HEK293 (cell line): ENCODE results near the gene CD69.

Experiments
- CTCF ChIA-PET: fragments of 350-600 bp; formaldehyde crosslinking; extraction: SDS; loops from one replicate; lab custom pipeline; 2021; ENCODE audit warnings: antibody characterized with exemption; lab: Yijun Ruan, JAX
- POLR2A ChIA-PET: fragments of 300-600 bp; formaldehyde crosslinking; extraction: SDS; loops from one replicate; lab custom pipeline; 2020; ENCODE audit warnings: antibody characterized with exemption, inconsistent platforms; lab: Yijun Ruan, JAX
- H3K27ac ChIP-seq: fragments of 200-500 bp; sonication (Bioruptor generic); 2 replicates; pipeline ENCODE4 v1.5.1; 2014; ENCODE audit warnings: low read depth, low read length, control low read depth, inconsistent platforms; ENCODE audit errors: extremely low read depth
- H3K36me3 ChIP-seq, 2 experiments: fragments of 200-500 bp in 1 of 2; sonication (Bioruptor generic) in 1 of 2; 1 replicate in 1 of 2; 2 replicates in 1 of 2; pipeline ENCODE4 v1.5.1; 2014 to 2017; ENCODE audit warnings: inconsistent platforms in 2 of 2, low read length in 2 of 2; ENCODE audit not compliant: control insufficient read depth in 2 of 2, insufficient read depth in 1 of 2
- H3K4me1 ChIP-seq: fragments of 200-500 bp; sonication (Bioruptor generic); 2 replicates; pipeline ENCODE4 v1.5.1; 2014; ENCODE audit warnings: mild to moderate bottlenecking, low read length, inconsistent platforms; ENCODE audit not compliant: control insufficient read depth, insufficient read depth
- H3K4me3 ChIP-seq: 2 replicates; pipeline ENCODE4 v1.5.1; 2011; ENCODE audit warnings: low read depth, mild to moderate bottlenecking, control low read depth, low read length, moderate library complexity
- H3K9me3 ChIP-seq: fragments of 200-500 bp; sonication (Bioruptor generic); 2 replicates; pipeline ENCODE4 v1.5.1; 2014; ENCODE audit warnings: low read depth, low read length, inconsistent platforms; ENCODE audit not compliant: control insufficient read depth, insufficient read depth
- AEBP2 ChIP-seq: fragments of 450-650 bp; formaldehyde crosslinking; IDR thresholded peaks from 2 replicates; pipeline ENCODE4 v1.5.1; 2016; ENCODE audit warnings: missing biosample characterization, missing genetic modification characterization, borderline replicate concordance
- BCL11B ChIP-seq: fragments of 450-650 bp; formaldehyde crosslinking; IDR thresholded peaks from 2 replicates; pipeline ENCODE4 v1.5.1; 2016; ENCODE audit warnings: low read depth, missing biosample characterization, missing genetic modification characterization
- BCL6B ChIP-seq: fragments of 450-650 bp; formaldehyde crosslinking; IDR thresholded peaks from 2 replicates; pipeline ENCODE4 v1.5.1; 2017; ENCODE audit warnings: missing biosample characterization, missing genetic modification characterization
- HOXD13 ChIP-seq: sonication (generic); formaldehyde crosslinking; IDR thresholded peaks from 2 replicates; pipeline ENCODE4 v1.8.0; 2022; ENCODE audit warnings: missing genetic modification reagents, borderline replicate concordance
- KLF9 ChIP-seq: fragments of 450-650 bp; formaldehyde crosslinking; IDR thresholded peaks from 2 replicates; pipeline ENCODE4 v1.5.1; 2016; ENCODE audit warnings: missing biosample characterization, missing genetic modification characterization, low read depth
- SETDB1 ChIP-seq: IDR thresholded peaks from one replicate; pipeline ENCODE4 v1.6.1; 2017; ENCODE audit warnings: mild to moderate bottlenecking, low read length, moderate library complexity, mixed read lengths; ENCODE audit not compliant: insufficient read length
- TCF7L2 ChIP-seq: IDR thresholded peaks from 2 replicates; pipeline ENCODE4 v1.6.1; 2011; ENCODE audit warnings: low read depth, mild to moderate bottlenecking, inconsistent platforms, low read length, moderate library complexity, borderline replicate concordance
- ZFP69B ChIP-seq: fragments of 450-650 bp; formaldehyde crosslinking; IDR thresholded peaks from 2 replicates; pipeline ENCODE4 v1.5.1; 2016; ENCODE audit warnings: missing biosample characterization, missing genetic modification characterization
- ZNF112 ChIP-seq: fragments of 450-650 bp; formaldehyde crosslinking; IDR thresholded peaks from 2 replicates; pipeline ENCODE4 v1.5.0; 2017; ENCODE audit warnings: missing biosample characterization, missing genetic modification characterization
- ZNF169 ChIP-seq: fragments of 450-650 bp; formaldehyde crosslinking; IDR thresholded peaks from 2 replicates; pipeline ENCODE4 v1.5.1; 2016; ENCODE audit warnings: missing biosample characterization, missing genetic modification characterization
- ZNF19 ChIP-seq: fragments of 450-650 bp; formaldehyde crosslinking; IDR thresholded peaks from 2 replicates; pipeline ENCODE4; 2016; ENCODE audit warnings: missing biosample characterization, missing genetic modification characterization, low read depth
- ZNF280D ChIP-seq: fragments of 450-650 bp; formaldehyde crosslinking; IDR thresholded peaks from 2 replicates; pipeline ENCODE4 v1.5.1; 2016; ENCODE audit warnings: missing biosample characterization, missing genetic modification characterization
- ZNF335 ChIP-seq: fragments of 450-650 bp; formaldehyde crosslinking; conservative IDR thresholded peaks from 2 replicates; pipeline ENCODE4 v1.5.1; 2016; ENCODE audit warnings: missing biosample characterization, missing genetic modification characterization
- ZNF544 ChIP-seq: fragments of 450-650 bp; formaldehyde crosslinking; IDR thresholded peaks from 2 replicates; pipeline ENCODE4 v1.5.0; 2017; ENCODE audit warnings: missing biosample characterization, missing genetic modification characterization
- ZNF561 ChIP-seq: fragments of 450-650 bp; IDR thresholded peaks from 2 replicates; pipeline ENCODE4 v1.5.1; 2018; ENCODE audit warnings: missing biosample characterization, missing genetic modification characterization, borderline replicate concordance
- ZNF629 ChIP-seq: fragments of 450-650 bp; formaldehyde crosslinking; IDR thresholded peaks from 2 replicates; pipeline ENCODE4 v1.5.1; 2017; ENCODE audit warnings: missing biosample characterization, missing genetic modification characterization
- ZNF692 ChIP-seq: fragments of 450-650 bp; formaldehyde crosslinking; IDR thresholded peaks from 2 replicates; pipeline ENCODE4 v1.5.1; 2016; ENCODE audit warnings: missing biosample characterization, missing genetic modification characterization
- ZNF747 ChIP-seq: fragments of 450-650 bp; formaldehyde crosslinking; IDR thresholded peaks from 2 replicates; pipeline ENCODE4 v1.5.1; 2016; ENCODE audit warnings: missing biosample characterization, missing genetic modification characterization
- ZNF76 ChIP-seq: fragments of 450-650 bp; formaldehyde crosslinking; IDR thresholded peaks from 2 replicates; pipeline ENCODE4; 2016; ENCODE audit warnings: low read depth, missing biosample characterization, missing genetic modification characterization, borderline replicate concordance
- ZNF776 ChIP-seq: fragments of 450-650 bp; formaldehyde crosslinking; IDR thresholded peaks from 2 replicates; pipeline ENCODE4 v1.5.0; 2017; ENCODE audit warnings: missing biosample characterization, missing genetic modification characterization, borderline replicate concordance
- TF ChIP-seq, protein P1 (sequence below): fragments of 450-650 bp; formaldehyde crosslinking; IDR thresholded peaks from 2 replicates; pipeline ENCODE4 v1.5.1; 2016; ENCODE audit warnings: missing biosample characterization, missing genetic modification characterization
- TF ChIP-seq, protein P2 (sequence below): fragments of 450-650 bp; formaldehyde crosslinking; IDR thresholded peaks from 2 replicates; pipeline ENCODE4 v1.5.1; 2016; ENCODE audit warnings: missing biosample characterization, missing genetic modification characterization
- TF ChIP-seq, protein P3 (sequence below): fragments of 450-650 bp; formaldehyde crosslinking; IDR thresholded peaks from 2 replicates; pipeline ENCODE4 v1.5.1; 2017; ENCODE audit warnings: missing biosample characterization, missing genetic modification characterization

Gene CD69

DNA sequence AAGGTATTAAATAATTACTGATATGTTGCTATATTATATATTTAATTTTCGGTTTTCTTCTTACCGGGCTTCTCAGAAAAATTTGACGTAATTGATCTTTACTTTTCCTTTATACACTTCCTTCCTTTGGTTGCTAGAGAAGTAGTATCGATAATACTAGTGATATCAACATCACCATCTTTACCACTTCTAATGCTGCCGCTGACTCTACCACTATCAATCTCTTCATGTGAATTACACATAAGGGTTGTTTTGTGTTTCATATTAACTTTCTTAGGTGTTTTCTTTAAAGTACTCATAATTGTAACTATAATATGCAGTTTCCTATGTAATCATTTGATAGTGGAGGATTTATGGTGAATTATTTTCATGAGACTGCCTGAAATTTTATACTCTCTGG is 35.6 kb upstream of the CD69 start (continued):
- TF ChIP-seq ZNF280D: no peak
- TF ChIP-seq KLF9 (tag by site-specific recombination): no peak
- no peak for TF ChIP-seq AEBP2 (tag by site-specific recombination)
- TF ChIP-seq TCF7L2: no peak

GRCh38 chr12:9795945-9796344 is 35.2 kb upstream of the CD69 start:
- Histone ChIP-seq H3K4me1 (no peaks in the 10 kb centered on the region), H3K27ac (no peak overlapping the region), H3K9me3 (no peaks in the 10 kb centered on the region), H3K36me3 (no peaks in the 10 kb centered on the region), H3K4me3 (no peak overlapping the region)
- ChIA-PET CTCF (interaction anchor here (2.1 to 6.9 kb wide), 2 partner anchors 17 to 45 kb away, joined by 9 to 40 read pairs; no protein-coding TSS in a partner anchor), POLR2A (no interaction called here)
- TF ChIP-seq ZNF112 (tag by site-specific recombination) (no peak), ZNF544 (tag by site-specific recombination) (no peak), ZNF776 (no peak), SETDB1 (no peak), BCL11B (tag by site-specific recombination) (no peak), ZNF335 (tag by site-specific recombination) (no peak), ZNF747 (no peak), ZNF76 (tag by site-specific recombination) (no peak), ZNF561 (no peak), ZNF692 (tag by site-specific recombination) (no peak), ZNF629 (no peak), ZFP69B (tag by site-specific recombination) (no peak), ZNF19 (tag by site-specific recombination) (no peak), HOXD13 (CRISPR knock-in tag) (no peak), BCL6B (tag by site-specific recombination) (no peak), ZNF169 (tag by site-specific recombination) (no peak)
- TF ChIP-seq, protein P1, sequence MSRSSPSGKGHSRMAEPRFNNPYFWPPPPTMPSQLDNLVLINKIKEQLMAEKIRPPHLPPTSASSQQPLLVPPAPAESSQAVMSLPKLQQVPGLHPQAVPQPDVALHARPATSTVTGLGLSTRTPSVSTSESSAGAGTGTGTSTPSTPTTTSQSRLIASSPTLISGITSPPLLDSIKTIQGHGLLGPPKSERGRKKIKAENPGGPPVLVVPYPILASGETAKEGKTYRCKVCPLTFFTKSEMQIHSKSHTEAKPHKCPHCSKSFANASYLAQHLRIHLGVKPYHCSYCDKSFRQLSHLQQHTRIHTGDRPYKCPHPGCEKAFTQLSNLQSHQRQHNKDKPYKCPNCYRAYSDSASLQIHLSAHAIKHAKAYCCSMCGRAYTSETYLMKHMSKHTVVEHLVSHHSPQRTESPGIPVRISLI (tag by site-specific recombination): no peak
- TF ChIP-seq, protein P2, sequence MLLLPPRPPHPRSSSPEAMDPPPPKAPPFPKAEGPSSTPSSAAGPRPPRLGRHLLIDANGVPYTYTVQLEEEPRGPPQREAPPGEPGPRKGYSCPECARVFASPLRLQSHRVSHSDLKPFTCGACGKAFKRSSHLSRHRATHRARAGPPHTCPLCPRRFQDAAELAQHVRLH (tag by site-specific recombination): no peak
- TF ChIP-seq, protein P3, sequence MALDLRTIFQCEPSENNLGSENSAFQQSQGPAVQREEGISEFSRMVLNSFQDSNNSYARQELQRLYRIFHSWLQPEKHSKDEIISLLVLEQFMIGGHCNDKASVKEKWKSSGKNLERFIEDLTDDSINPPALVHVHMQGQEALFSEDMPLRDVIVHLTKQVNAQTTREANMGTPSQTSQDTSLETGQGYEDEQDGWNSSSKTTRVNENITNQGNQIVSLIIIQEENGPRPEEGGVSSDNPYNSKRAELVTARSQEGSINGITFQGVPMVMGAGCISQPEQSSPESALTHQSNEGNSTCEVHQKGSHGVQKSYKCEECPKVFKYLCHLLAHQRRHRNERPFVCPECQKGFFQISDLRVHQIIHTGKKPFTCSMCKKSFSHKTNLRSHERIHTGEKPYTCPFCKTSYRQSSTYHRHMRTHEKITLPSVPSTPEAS: no peak
